SJCRH30 (cell line): ENCODE results near the gene PLA2G2F. TPM values are rescaled to one million over a fixed set of nuclear protein-coding genes. Genes with fewer than 3 reads are reported as not detected.

Experiments
- DNase-seq, 2 experiments: peaks; one replicate each; pipeline ENCODE4 v3.0.0-alpha.2; 2015 to 2020
- H3K27ac ChIP-seq: fragments of 250-450 bp; sonication (Bioruptor Pico); 2 replicates; pipeline ENCODE4 v1.5.1; 2020; ENCODE audit warnings: mild to moderate bottlenecking, moderate library complexity
- H3K27me3 ChIP-seq: fragments of 250-450 bp; sonication (Bioruptor Pico); 2 replicates; pipeline ENCODE4 v1.5.1; 2020; ENCODE audit warnings: mild to moderate bottlenecking, moderate library complexity
- H3K36me3 ChIP-seq: fragments of 250-450 bp; sonication (Bioruptor Pico); 2 replicates; pipeline ENCODE4 v1.5.1; 2020; ENCODE audit warnings: mild to moderate bottlenecking, moderate library complexity
- H3K4me1 ChIP-seq: fragments of 250-450 bp; sonication (Bioruptor Pico); 2 replicates; pipeline ENCODE4 v1.5.1; 2020; ENCODE audit warnings: mild to moderate bottlenecking, moderate library complexity
- H3K4me3 ChIP-seq: fragments of 250-450 bp; sonication (Bioruptor Pico); 2 replicates; pipeline ENCODE4 v1.5.1; 2020; ENCODE audit warnings: mild to moderate bottlenecking, moderate library complexity
- H3K9me3 ChIP-seq: fragments of 250-450 bp; sonication (Bioruptor Pico); replicated peaks from 2 replicates; pipeline ENCODE4 v1.5.1; 2020; ENCODE audit warnings: mild to moderate bottlenecking, moderate library complexity
- total RNA-seq: library from RNA; depleted of rRNA; stranded (reverse); fragments of >200 nt; shearing (Covaris generic); gene quantifications from 2 replicates; pipeline ENCODE4 v1.2.3, GENCODE V29; 2014

Gene PLA2G2F
- total RNA-seq, 1 experiment from 2014 or later: not detected

- peaks cover 25% of the 10 kb centered on the region for H3K27me3 ChIP-seq
- H3K4me1 ChIP-seq: no peaks in the 10 kb centered on the region
- no peak overlapping the region for H3K27ac ChIP-seq
- H3K9me3 ChIP-seq: no peaks in the 10 kb centered on the region
- H3K36me3 ChIP-seq: no peaks in the 10 kb centered on the region
- DNase-seq: no peak
- no peak overlapping the region for H3K4me3 ChIP-seq
Observed at GRCh38 chr1:20183035-20183434, 43.9 kb downstream of the PLA2G2F start.

DNA sequence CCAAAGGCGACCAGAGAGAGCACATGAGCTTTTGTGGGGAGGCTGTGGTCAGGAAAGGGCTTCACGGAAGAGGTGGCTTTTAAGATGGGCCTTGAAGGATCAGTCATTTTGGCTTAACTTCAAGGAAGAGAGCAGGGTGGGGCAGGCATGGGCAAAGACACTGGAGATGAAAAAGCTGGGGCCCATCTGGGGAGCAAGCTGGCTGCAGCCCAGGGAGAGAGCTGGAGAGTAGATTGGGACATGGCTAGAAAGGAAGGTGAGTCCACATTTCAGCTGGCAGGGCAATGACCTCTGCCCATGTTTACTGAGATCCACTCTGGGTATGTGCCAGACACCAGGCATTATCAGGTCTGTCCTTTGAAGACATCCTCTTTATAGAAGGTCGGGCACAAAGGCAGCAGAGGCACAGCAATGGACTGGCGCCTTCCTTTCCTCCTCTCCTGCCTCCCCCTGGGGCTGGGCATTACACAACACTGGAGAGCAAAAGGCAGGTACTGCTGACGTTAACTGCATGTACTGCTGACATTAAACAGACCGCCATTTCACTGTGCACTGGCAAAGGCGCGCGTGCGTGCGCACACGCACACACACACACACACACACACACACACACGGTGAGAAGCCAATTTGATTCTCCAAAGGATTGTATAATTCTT lies 44.6 kb downstream of the PLA2G2F start:
- Histone ChIP-seq H3K27me3 (peaks cover 25% of the 10 kb centered on the region), H3K27ac (no peak overlapping the region), H3K9me3 (no peaks in the 10 kb centered on the region), H3K4me3 (no peak overlapping the region), H3K4me1 (no peaks in the 10 kb centered on the region), H3K36me3 (no peaks in the 10 kb centered on the region)
- no peak for DNase-seq

- Histone ChIP-seq H3K27me3 (peaks cover 29% of the 10 kb centered on the region), H3K27ac (no peak overlapping the region), H3K4me1 (no peaks in the 10 kb centered on the region), H3K36me3 (no peaks in the 10 kb centered on the region), H3K4me3 (no peak overlapping the region), H3K9me3 (no peaks in the 10 kb centered on the region)
- DNase-seq: no peak
Observed at GRCh38 chr1:20184481-20184900, 45.4 kb downstream of the PLA2G2F start.

- H3K27ac ChIP-seq: no peak overlapping the region
- H3K36me3 ChIP-seq: no peaks in the 10 kb centered on the region
- H3K4me1 ChIP-seq: no peaks in the 10 kb centered on the region
- H3K27me3 ChIP-seq: peaks cover 34% of the 10 kb centered on the region
- no peak for DNase-seq
- H3K4me3 ChIP-seq: no peak overlapping the region
- H3K9me3 ChIP-seq: no peaks in the 10 kb centered on the region
Observed at GRCh38 chr1:20184997-20185833, 46.1 kb downstream of the PLA2G2F start.

- no peak for DNase-seq
- Histone ChIP-seq H3K27ac (no peak within 1 kb of the TSS), H3K27me3 (peaks cover 34% of the 10 kb centered on the region), H3K36me3 (no peaks in the 10 kb centered on the region), H3K4me1 (no peaks in the 10 kb centered on the region), H3K9me3 (no peaks in the 10 kb centered on the region), H3K4me3 (no peak within 1 kb of the TSS)
Observed at GRCh38 chr1:20185834-20186782, 47.0 kb downstream of the PLA2G2F start, which contains the start of the genes PLA2G2C and UBXN10. Gene PLA2G2C (minus strand): TSS chr1:20186518. CDS start chr1:20177363, 9,155 bp downstream. Gene UBXN10 (plus strand): TSS chr1:20186096. CDS start chr1:20190562, 4,466 bp downstream.

GRCh38 chr1:20187103-20187812 lies 48.1 kb downstream of the PLA2G2F start:
- H3K4me3 ChIP-seq: no peak overlapping the region
- no peaks in the 10 kb centered on the region for H3K36me3 ChIP-seq
- H3K9me3 ChIP-seq: no peaks in the 10 kb centered on the region
- H3K27ac ChIP-seq: no peak overlapping the region
- H3K4me1 ChIP-seq: no peaks in the 10 kb centered on the region
- peaks cover 42% of the 10 kb centered on the region for H3K27me3 ChIP-seq
- no peak for DNase-seq

DNA sequence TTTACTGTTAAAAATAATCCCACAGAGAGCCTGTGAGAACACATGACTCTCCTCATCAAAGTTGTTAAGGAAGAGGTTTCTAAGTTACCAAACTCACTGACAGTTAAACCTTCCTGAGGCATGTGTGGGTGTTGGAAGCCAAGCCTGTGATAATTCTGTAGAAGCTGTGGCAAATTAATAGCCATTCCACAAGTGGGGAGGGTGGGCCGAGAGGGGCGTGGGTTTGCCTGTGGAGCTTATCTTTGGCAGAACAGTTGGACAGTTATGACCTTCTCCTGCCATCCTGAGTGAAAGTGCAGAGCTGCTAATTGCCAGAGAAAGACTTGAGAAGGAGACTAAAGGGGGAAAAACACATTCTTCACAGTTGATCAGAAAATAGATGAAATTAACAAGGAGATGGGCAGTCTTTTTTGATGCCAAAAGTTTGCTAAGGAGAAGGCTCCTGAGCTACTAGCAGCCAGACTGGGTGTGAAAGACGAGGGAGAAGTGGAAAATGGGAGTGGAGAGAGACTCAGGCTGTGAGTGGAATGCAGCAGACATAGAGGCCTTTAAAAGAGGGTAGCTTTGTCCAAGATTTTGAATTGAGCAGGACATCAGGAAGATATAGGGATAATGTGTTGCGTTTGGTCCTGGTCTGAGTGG lies 48.8 kb downstream of the PLA2G2F start:
- peaks cover 44% of the 10 kb centered on the region for H3K27me3 ChIP-seq
- no peaks in the 10 kb centered on the region for H3K9me3 ChIP-seq
- no peaks in the 10 kb centered on the region for H3K4me1 ChIP-seq
- H3K4me3 ChIP-seq: no peak overlapping the region
- no peaks in the 10 kb centered on the region for H3K36me3 ChIP-seq
- DNase-seq: no peak
- H3K27ac ChIP-seq: no peak overlapping the region

DNA sequence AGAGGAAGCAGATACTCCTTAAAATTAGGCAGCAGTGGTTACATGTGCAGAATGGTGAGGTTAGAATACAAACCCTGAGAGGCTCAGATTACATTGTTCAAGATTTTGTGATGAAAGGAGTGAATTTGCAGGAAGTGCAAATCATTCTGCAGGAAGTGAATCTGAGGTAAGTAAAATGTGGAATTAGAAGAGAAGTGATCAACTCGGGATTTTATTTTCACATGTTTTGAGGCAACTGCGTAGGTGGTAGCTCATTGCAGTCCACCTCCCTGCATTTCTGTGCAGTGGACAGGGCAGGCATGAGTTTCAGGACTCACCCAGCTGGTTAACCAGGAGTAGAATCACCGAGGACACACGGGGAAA lies 49.3 kb downstream of the PLA2G2F start:
- Histone ChIP-seq H3K27me3 (peaks cover 46% of the 10 kb centered on the region), H3K36me3 (no peaks in the 10 kb centered on the region), H3K4me3 (no peak overlapping the region), H3K9me3 (no peaks in the 10 kb centered on the region), H3K27ac (no peak overlapping the region), H3K4me1 (no peaks in the 10 kb centered on the region)
- no peak for DNase-seq

GRCh38 chr1:20189664-20190063 lies 50.5 kb downstream of the PLA2G2F start:
- Histone ChIP-seq H3K4me3 (no peak overlapping the region), H3K9me3 (no peaks in the 10 kb centered on the region), H3K27ac (no peak overlapping the region), H3K27me3 (peaks cover 36% of the 10 kb centered on the region), H3K4me1 (no peaks in the 10 kb centered on the region), H3K36me3 (no peaks in the 10 kb centered on the region)
- no peak for DNase-seq

GRCh38 chr1:20190256-20191160 lies 51.4 kb downstream of the PLA2G2F start:
- H3K4me1 ChIP-seq: no peaks in the 10 kb centered on the region
- H3K27me3 ChIP-seq: peaks cover 30% of the 10 kb centered on the region
- H3K27ac ChIP-seq: no peak overlapping the region
- no peak overlapping the region for H3K4me3 ChIP-seq
- no peaks in the 10 kb centered on the region for H3K9me3 ChIP-seq
- no peaks in the 10 kb centered on the region for H3K36me3 ChIP-seq
- DNase-seq: no peak

GRCh38 chr1:20191266-20191825 lies 52.2 kb downstream of the PLA2G2F start:
- DNase-seq: peak in 1 of 2 experiments; percentile 14
- no peak overlapping the region for H3K27ac ChIP-seq
- no peak overlapping the region for H3K4me3 ChIP-seq
- H3K27me3 ChIP-seq: peaks cover 30% of the 10 kb centered on the region
- no peaks in the 10 kb centered on the region for H3K9me3 ChIP-seq
- no peaks in the 10 kb centered on the region for H3K36me3 ChIP-seq
- no peaks in the 10 kb centered on the region for H3K4me1 ChIP-seq

GRCh38 chr1:20192364-20192763 lies 53.2 kb downstream of the PLA2G2F start:
- no peak overlapping the region for H3K4me3 ChIP-seq
- no peak overlapping the region for H3K27ac ChIP-seq
- no peaks in the 10 kb centered on the region for H3K9me3 ChIP-seq
- peaks cover 23% of the 10 kb centered on the region for H3K27me3 ChIP-seq
- no peak for DNase-seq
- no peaks in the 10 kb centered on the region for H3K4me1 ChIP-seq
- H3K36me3 ChIP-seq: no peaks in the 10 kb centered on the region
